ENCODE data around the gene JARID2. TPM values are rescaled to one million over a fixed set of nuclear protein-coding genes. Genes with fewer than 3 reads are reported as not detected.
A peak's percentile ranks its signal among the peaks of the same experiment; 100 is the strongest.

JARID2 gene
- total and polyA plus RNA-seq, 9 of the 15 experiments (the other 6 are each of a cell fraction or from before 2014, with no cell fraction given), result 5.0 to 29.0 (median 15.6) TPM

- in situ Hi-C loops (cut with MboI), result no loop called here
- POLR2A ChIA-PET, result interaction anchor here (0.6 to 2.0 kb wide), 5 partner anchors 11 to 30 kb away, joined by 3 to 9 read pairs (median 4); no protein-coding TSS in a partner anchor
- TF ChIP-seq ZNF354B (CRISPR knock-in tag; IDR thresholded peaks at IDR 0.05), result no peak; the same call in 1 of the 2 replicates
- TF ChIP-seq ZZZ3 (IDR thresholded peaks at IDR 0.05), result no peak
- no peak for TF ChIP-seq YY1 (IDR thresholded peaks at IDR 0.05; ENCODE audit: borderline replicate concordance in 1 of 3, control insufficient read depth in 1 of 3, extremely low read depth in 1 of 3, insufficient read depth in 3 of 3, insufficient read length in 1 of 3, insufficient replicate concordance in 2 of 3, low read depth in 1 of 3, low read length in 2 of 3)
- no peak for TF ChIP-seq GATAD2B (IDR thresholded peaks at IDR 0.05; ENCODE audit: borderline replicate concordance)
- no peak for TF ChIP-seq NFE2L1 (tag; IDR thresholded peaks at IDR 0.05; ENCODE audit: borderline replicate concordance, low read depth)
- TF ChIP-seq TFE3 (CRISPR knock-in tag; IDR thresholded peaks at IDR 0.05), result no peak
- no peak for TF ChIP-seq ZNF551 (CRISPR knock-in tag; IDR thresholded peaks at IDR 0.05)
- TF ChIP-seq FOXM1 (IDR thresholded peaks at IDR 0.05; ENCODE audit: low read depth), result no peak
- no peak for TF ChIP-seq FOXM1 (CRISPR knock-in tag; IDR thresholded peaks at IDR 0.05; ENCODE audit: low read depth)
- TF ChIP-seq ZBTB26 (CRISPR knock-in tag; IDR thresholded peaks at IDR 0.05), result 0 out of 2 replicates have a peak, but pooled peaks have one; percentile 63
- TF ChIP-seq KDM2B (CRISPR knock-in tag; IDR thresholded peaks at IDR 0.05), result no peak
- no peak for TF ChIP-seq ATF2 (CRISPR knock-in tag; IDR thresholded peaks at IDR 0.05)
- no peak for TF ChIP-seq SMAD3 (CRISPR knock-in tag; conservative IDR thresholded peaks at IDR 0.05)
- peak; percentile 58; the same call in 1 of the 2 replicates for TF ChIP-seq GATA2 (CRISPR knock-in tag; IDR thresholded peaks at IDR 0.05)
- TF ChIP-seq NR2F6 (CRISPR knock-in tag; IDR thresholded peaks at IDR 0.05), result no peak
- no peak for TF ChIP-seq MCM7 (IDR thresholded peaks at IDR 0.05)
- TF ChIP-seq TBL1XR1 (IDR thresholded peaks at IDR 0.05; ENCODE audit: low read length in 2 of 2), result no peak
- TF ChIP-seq CREB3 (tag; conservative IDR thresholded peaks at IDR 0.05; ENCODE audit: low read depth), result 0 out of 2 replicates have a peak, but pooled peaks have one; percentile 62
Observed at GRCh38 chr6:15556711-15557110, 310.8 kb downstream of the JARID2 start.

More at GRCh38 chr6:15556711-15557110, 310.8 kb downstream of the JARID2 start:
- H3K9me3 ChIP-seq (replicated peaks; ENCODE audit: control insufficient read depth, insufficient read depth, low read depth, low read length), result no peaks in the 10 kb centered on the region
- 0 out of 2 replicates have a peak overlapping the region, but pooled peaks have one; percentile 4 for H2AFZ ChIP-seq (ENCODE audit: low read depth, low read length)
- H3K79me2 ChIP-seq (ENCODE audit: control insufficient read depth, insufficient read depth, low read length), result peaks cover 28% of the 10 kb centered on the region
- no peaks in the 10 kb centered on the region for H4K20me1 ChIP-seq (replicated peaks; ENCODE audit: control insufficient read depth, insufficient read depth, low read length)
- peak in 1 of 4 experiments; percentile 25 for DNase-seq (ENCODE audit: extremely low read depth in 1 of 4, low spot score in 3 of 4)
- FAIRE-seq, result peak; percentile 51
- BruUV-seq (replicated peaks), result no TSS peak
- H3K9ac ChIP-seq (ENCODE audit: insufficient read depth in 1 of 2, low read depth in 2 of 2, low read length in 2 of 2), result peak overlapping the region; percentile 30 to 50; a peak in 2 of 4 replicates
- no peaks in the 10 kb centered on the region for H3K9me1 ChIP-seq (ENCODE audit: control insufficient read depth, insufficient read depth, low read length)
- H3K27me3 ChIP-seq (ENCODE audit: control insufficient read depth in 2 of 2, insufficient read depth in 2 of 2, low read length in 2 of 2), result no peaks in the 10 kb centered on the region
- 50% methylated on average over 1 of the region's 1 CpG for WGBS (ENCODE audit: insufficient coverage, low coverage, missing lambda C conversion rate)
- H3K36me3 ChIP-seq (ENCODE audit: control insufficient read depth, insufficient read depth, low read length), result peaks cover 10% of the 10 kb centered on the region; the same call in 1 of the 3 replicates
- H3K4me1 ChIP-seq (replicated peaks in 1 of 2; ENCODE audit: control insufficient read depth in 2 of 2, insufficient read depth in 2 of 2, low read length in 2 of 2), result peaks cover 16 to 44% of the 10 kb centered on the region in 2 experiments
- H3K27ac ChIP-seq (ENCODE audit: extremely low read depth, low read depth, low read length), result peak overlapping the region; percentile 70
- peak overlapping the region; percentile 71 for H3K4me2 ChIP-seq (ENCODE audit: insufficient read depth, low read length)
- CTCF ChIA-PET (ENCODE audit: low intra/inter-chr PET ratio), result no interaction called here
- intact Hi-C loops (cut with micrococcal nuclease), result no loop called here
- H3K4me3 ChIP-seq, result peak overlapping the region; percentile 27
- peak; percentile 9; the same call in 1 of the 3 replicates for ATAC-seq

All from K562 (cell line).